GM18519 (cell line): ENCODE measurements around the gene PANK1.
A peak's percentile ranks its signal among the peaks of the same experiment; 100 is the strongest.

Experiments
- ATAC-seq: cut with Tn5 transposase; IDR thresholded peaks from one replicate; pipeline ENCODE4 v1.9.1; 2021; ENCODE audit warnings: mild to moderate bottlenecking, moderate library complexity; ENCODE audit not compliant: unreplicated experiment, low FRiP score

PANK1 gene

DNA sequence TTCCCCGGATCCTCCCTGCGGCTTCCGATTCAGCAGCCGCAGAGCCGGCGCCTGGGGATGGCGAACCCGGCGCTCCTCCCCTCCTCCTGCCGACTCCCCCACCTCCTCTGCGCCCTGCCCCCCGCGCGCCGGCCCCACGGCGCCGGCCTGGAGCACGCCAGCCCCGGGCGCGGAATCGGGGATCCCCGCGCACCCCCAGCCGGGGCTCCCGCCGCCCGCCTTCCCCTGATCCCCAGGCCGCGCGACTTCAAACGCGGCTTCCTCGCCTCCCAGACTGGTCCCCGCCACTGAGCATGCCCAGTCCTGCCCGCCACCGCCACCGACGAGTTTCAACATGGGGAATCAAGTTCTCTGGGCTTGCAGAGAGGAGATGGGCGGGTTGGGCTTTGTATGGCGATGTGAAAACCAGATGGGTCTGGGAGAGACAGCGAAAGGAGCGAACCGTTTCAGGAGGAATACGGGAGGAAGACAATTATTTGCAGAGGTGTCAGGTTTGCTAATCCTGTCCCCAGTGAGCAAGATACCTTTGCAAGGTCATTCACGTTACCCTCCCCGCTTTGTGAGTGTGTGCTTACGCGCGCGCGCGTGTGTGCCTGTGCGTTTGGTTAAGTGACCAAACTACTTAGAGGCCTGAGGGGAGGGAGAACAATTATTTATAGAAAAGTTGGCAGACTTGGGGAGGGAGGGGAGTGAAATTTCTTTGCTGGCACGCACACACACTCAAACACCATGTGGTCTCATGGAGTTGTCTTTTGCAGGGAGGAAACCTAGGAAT, at the start of gene PANK1:
Gene PANK1, minus strand, starts transcription at position 276 of the 775 bp plus-strand sequence. CDS start 351 bp downstream, outside the sequence.
- peak; percentile 25 for ATAC-seq

DNA sequence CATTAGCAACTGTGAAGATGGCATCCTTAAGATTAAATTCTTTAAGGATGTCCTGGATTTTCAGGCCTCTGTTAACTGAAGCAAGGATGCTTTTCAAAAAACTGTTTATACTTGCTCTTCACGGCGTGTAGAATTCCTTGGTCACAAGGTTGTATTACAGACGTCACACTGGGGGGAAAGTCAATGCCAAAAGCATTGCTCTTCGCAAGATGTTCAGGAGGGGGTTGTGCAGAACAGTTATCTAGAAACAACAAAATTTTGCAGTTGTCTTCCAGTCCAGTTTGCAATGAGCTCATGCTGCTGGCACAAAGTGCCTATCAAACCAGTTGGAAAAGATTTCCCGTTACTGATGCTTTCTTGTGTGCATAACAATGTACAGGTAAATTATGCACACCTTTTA, 48.1 kb upstream of the PANK1 start:
- ATAC-seq = no peak

DNA sequence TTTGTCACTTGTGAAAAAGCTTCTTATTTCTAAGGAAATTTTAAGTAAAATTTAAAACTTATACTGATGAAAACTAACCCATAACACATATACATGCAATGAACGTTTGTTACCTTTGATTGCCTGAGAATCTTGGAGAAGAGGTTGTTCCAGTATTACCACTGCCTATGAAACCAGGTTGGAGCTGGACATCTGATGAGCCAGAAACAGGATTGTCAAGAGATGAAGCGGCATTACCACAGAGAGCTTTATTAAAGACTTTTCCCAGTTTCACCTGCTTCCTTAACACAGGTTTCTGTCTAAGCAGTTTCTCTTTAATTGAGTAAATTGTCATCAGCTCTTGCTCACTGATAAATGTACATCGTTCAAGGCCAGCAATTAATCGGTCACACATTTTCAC, 47.4 kb upstream of the PANK1 start:
- ATAC-seq = no peak

DNA sequence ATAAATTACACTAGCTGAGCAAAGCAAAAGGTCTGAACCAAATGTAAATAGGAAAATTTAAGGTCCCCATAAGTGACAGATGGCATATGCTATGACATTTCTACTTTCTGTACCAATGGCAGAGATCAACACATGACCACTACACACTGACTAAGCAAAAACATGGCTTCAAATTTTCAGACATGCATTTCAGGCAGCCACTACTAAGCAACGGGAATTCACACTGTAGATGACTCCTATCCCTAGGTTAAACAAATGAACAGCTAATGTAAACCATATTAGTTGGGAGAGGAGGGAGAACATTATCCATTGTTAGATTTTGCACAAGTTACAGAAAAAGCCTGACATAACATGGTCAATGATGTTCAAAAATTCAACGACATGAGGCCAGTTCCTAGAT, 45.0 kb upstream of the PANK1 start:
- no peak for ATAC-seq

DNA sequence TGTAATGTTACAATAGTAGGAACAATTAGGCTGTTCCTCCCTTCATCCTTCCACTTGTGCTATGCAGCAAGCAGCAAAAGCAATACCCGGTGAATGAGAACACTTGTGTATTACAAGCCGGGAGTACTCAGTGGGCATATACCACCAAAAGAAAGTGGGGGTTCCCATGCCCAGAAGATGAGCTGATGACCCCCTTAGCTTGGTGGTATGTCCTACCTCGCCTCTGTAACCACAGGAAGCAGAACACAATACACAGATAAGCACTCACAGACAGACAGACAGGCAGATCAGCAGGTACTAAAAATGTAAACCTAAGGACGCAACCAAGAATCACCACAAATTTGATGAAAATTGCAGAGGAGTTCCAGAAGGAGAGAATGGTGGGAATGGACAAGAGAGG, 40.9 kb upstream of the PANK1 start:
- no peak for ATAC-seq

DNA sequence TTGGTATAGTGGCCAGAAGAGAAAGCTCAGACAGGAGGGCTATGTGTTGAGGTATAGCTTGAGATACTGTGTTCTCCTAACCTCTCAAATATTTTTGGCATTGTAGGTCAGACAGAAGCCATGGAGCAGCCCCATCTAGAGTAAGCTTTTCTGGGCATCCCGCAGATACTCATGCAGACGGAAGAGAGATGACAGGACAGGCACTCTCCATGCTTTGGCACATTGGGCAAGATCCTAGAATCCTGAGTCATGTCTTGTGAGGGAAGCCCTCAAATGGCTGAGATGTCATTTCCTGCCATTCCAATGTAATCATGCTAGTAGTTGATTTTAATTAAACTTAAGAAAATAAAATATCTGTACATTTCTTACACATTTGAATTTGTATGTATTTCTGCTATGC, 39.6 kb upstream of the PANK1 start:
- no peak for ATAC-seq

DNA sequence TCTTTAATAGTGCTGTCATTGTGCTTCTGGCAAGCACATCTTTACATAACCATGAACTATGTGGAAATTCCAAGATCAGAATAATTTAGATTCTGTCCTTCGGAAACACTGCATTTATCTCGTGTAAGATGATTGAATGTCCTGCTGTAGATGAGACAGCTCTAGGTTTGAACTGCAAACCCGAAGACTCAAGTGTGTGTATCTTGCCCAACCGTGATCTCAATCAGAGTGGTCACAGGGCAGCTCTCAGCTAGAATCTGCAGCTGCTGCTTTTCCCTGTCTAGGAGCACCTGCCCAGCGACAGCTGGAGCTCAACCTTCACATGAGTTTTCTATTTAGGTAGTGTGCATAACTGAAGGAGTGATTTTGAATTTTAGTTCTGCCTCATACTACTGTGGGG, 38.8 kb upstream of the PANK1 start:
- ATAC-seq = no peak

DNA sequence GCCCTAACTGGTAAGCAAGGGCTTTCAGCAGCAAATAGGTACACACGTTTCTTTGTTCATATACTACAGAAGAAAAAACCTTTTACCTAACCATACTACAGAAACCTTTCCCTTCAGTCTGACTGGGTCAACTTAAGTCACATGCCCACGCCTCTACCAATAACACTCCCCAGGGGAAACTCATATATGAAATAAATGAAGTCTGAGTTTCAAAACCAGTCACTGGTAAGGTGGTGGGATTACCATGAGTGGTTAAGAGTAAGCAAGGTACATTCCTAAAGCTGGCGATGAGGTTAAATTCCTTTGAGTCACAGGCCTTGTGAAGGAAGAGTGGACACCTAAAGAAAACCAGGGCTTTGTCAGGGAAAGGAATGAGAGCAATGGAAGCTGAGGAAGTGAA, 34.9 kb upstream of the PANK1 start:
- peak; percentile 62 for ATAC-seq

DNA sequence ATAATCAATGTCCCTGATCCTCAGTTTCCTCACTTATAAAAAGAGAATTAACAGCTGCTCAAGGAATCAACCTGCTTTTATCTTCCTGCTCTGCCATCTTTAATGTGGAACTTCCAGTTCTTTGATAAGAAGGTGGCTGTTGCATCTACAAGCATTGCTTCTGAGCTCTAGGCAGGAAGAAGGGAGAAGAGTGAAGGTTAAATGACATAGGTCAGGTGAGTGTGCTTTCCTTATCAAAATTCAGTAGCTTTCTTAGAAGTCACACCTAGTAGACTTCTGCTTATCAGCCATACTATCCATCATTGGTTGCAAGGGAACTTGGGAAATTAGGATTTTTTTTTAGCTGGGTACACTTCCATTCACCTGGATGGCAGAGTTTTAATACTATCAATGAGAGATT, 32.3 kb upstream of the PANK1 start:
- no peak for ATAC-seq

DNA sequence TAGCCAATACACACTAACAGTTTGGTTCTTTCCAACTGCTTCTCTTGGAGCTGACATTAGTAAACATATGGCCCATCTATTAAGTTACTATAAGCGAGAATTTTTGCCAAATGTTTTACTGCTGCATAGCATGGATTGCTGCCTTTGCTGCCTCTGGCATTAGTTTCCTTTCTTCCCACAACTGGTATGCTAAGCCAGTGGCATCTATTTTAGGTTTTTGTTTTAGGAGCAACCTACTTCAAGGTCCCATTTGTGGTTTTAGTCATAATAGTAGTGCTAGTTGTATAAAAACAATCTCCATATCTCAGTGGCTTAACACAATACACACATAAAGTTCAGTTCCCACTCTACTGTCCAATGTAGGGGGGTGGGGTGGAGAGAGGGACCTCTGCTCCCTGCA, 25.9 kb upstream of the PANK1 start:
- ATAC-seq = no peak

DNA sequence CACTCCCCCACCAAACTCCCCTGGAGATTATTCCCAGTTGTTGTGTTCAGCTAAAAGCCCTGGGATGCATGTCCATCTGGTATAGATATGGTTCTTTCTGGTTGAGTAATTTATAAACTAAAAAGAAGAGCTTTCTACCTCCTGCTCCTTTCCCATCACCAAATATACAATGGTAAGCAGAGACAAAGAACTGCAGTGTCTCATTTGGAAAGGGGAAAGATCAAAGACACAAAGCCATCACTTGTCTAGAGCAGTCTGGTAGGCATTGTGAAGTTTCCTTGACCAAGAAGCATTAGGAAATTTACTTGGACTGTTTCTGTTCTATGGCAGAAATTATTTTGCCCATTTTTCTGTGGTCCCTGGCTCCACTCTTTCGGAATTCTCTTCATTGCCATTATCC, 24.9 kb upstream of the PANK1 start:
- no peak for ATAC-seq

DNA sequence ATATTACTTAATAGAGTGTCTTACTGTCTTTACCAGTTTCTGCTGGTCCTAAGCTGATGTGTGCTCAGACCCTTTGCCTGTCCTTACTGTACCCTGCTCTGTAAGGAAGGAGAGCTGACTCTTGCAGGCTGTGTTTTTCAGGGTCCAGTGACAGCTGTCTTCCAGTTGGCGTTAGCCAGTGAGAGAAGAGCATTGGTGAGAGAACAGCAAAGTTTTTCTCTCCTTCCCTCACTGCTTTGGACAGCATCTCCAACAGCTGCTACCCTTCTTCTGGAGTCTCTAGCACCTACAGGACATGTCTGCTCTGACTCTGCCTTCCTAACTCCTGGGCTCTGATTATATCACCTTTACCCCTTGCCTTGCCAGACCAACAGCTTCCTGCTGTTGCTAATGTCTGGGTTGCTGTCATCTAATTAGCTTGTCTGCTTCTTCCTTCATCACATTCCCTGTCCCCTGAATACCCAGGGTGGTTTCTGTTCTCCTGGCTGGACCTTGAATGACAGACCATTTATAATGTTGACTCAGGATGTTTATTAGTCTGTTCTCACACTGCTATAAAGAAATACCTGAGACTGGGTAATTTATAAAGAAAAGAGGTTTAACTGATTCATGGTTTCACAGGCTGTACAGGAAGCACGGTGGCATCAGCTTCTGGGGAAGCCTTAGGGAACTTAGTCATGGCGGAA, 23.5 kb upstream of the PANK1 start:
- no peak for ATAC-seq

DNA sequence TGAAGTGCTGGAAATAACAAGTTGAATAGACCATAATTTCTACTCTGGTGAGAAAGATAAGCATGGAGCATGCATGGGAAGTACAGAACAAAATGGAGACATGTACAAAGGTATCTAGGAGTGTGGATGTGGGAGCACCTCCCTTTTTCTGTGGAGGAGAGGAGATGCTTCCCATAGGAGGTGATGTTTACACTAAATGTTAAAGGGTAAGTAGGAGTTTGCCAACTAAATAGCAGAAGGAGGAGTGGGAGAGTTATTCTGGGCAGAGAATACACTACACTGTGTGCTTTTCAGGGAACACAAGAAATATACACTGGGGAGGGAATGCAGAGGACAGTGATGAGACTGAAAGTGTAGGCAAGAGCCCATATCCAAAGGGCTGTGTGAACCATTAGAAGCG, 21.1 kb upstream of the PANK1 start:
- no peak for ATAC-seq

DNA sequence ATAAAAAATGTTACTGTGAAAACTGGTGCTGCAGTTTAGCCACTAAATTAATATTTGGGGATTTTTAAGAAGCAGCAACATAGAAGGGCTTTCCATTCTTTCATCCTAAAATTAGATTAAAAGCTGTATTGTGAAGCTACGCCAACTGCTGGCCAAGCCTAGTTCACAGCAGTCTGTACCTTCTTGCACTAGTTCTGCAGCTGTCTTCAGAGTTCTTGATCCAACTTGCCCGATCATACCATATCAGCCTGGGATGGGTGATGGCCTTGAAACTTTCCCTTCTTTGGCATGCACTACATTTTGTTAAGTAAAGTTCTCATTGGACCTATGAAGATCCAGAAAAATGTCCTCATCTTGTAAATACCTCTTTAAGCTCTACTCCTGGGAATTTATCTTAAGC, 20.3 kb upstream of the PANK1 start:
- ATAC-seq = no peak

DNA sequence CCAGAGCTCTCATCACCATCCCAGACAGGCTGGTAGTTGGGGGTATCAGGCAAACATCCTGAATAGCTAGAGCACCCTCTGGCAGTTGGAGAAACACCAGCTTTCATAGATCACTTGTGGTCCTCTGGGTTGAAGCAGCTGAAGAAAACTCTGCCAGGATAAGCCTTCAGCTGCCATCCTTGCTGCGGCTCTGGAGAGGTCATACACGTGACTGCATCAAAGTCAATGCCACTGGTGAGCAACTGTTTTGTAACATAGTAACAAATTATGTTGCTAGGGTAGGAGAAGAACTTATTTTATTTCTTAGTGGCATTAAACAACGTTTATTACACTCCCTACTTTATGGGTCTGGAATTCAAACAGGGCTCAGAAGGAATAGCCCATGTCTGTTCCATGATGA, 19.2 kb upstream of the PANK1 start:
- no peak for ATAC-seq

DNA sequence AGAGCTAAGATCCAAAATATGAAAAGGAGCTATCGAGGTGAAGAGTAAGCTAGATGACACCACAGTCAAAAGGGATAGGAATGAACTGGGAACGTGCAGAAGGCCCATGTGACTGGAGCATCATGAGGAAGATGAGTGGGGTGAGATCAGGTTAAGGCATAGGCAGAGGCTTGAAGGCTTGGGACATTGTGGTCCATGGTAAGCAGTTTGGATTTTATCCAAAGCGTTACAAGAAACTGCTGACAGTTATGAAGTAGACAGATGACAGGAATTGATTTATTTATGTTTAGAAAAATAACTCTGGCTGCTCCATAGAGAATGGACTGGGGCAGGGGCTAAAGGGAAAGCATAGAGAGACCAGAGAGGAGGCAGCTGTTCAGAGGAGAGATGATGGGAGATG, 18.1 kb upstream of the PANK1 start:
- ATAC-seq = no peak

DNA sequence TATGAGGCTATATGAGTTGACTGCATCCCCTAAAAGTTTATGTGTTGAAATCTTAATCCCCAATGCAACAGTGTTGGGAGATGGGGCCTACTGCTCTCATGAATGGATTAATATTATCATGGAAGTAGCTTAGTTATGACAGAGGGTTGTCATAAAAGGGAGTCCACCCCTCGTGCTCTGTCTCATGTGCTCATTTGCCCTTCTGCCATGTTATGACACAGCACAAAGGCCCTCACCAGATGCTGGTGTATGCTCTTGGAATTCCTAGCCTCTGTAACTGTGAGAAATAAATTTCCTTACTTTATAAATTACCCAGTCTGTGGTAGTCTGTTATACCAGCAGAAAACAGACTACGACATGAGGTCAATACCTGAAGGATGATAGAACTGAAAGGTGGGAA, 17.6 kb upstream of the PANK1 start:
- ATAC-seq = no peak

DNA sequence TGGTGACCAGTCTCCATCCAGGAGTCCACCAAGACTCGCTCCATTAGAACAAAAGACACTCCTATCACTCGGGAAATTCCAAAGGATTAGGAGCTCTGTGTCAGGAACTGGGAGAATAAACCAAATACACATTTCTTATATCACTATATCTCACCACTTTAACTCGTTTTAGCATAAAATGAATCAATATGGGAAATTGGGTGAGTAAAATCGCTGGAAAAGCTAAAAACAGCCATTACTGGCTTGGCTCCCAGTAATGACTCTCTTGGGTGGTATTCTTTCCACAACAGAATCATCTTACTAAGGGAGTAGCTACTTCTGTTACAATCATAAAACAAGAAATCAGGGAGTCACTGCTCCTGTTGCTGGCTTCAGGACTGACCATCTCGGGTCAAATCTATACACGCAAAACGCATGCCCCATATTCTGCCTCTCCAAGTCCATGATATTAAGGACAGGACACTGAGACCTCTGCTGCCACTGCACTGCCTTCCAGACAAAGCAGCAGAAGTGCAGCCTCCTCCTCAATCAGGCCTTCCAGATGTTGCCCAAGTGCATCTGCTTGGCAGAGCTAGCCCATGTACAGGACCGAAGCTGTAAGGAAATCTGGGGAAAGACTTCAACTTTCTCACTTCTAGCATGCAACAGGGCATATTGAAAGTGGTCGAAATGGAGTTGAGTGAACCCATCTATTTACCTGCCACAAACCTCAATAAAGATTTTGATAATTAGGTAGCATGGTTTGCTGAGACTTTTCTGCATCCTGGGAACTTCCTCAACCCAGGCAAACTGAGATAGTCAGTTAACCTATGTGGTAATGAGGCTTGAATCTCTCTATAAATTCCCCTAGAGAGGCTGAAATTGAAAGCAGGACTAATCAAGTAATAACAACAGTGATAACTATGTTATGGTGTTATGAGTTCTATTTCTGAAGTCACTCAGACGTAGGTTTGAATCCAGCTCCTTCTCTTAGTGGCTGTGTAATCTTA, 14.4 kb upstream of the PANK1 start:
- ATAC-seq = no peak

DNA sequence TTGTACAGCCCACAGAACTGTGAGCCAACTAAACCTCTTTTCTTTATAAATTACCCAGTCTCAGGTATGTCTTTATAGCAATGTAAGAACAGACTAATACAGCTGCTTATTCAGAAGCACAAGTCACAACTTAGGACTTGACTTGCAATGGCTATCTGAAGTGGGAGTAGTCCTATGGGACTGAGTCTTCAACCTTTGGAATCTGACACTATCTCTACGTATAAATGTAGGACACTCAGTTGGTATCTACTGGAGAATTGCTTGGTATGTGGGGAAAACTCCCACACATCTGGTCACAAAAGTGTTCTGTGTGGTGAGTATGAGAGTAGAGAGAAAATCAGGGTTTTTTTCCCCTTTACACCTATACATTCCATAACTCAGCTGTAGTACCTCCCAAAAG, 12.3 kb upstream of the PANK1 start:
- no peak for ATAC-seq

DNA sequence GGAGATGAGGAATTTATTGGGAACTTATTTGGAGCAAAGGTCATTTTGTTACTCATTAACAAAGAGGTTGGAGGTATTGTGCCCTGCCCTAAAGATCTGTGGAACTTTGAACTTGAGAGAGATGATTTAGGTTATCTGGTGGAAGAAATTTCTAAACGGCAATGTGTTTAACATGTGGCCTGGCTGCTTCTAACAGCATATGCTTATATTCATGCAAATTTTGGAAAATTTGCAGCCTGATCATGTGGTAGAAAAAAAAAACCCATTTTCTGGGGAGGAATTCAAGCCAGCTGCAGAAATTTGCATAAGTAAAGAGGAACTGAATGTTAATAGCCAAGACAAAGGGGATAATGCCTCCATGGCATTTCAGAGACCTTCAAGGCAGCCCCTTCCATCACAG, 10.7 kb upstream of the PANK1 start:
- no peak for ATAC-seq

DNA sequence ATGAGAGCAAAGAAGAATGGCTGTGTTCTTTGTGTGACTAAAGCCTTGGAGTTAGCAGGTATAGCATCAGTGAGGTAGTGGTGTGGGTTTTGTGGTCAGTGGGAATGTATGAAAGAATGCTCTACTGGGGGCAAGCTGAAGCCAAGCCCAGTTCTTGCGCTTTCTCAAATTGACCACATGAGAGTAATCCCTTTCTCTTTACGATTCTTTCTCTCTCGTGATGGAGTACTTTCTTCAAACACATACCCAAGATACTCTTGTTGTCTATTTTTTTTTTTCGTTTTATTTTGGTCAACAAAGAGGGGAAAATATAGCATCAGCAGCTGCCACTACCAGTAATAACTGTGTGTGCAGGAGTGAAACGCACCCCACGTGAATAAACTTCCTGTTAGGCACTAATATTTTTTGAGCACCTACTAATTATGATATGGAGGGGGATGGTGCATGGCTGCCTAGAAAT, 8.4 kb upstream of the PANK1 start:
- peak; percentile 33 for ATAC-seq
